NCI-H510A (cell line): ENCODE measurements around the gene VPS13D.

Source experiments
- DNase-seq: peaks from one replicate; lab custom pipeline; 2025; lab: John Stamatoyannopoulos, UW

VPS13D gene

DNA sequence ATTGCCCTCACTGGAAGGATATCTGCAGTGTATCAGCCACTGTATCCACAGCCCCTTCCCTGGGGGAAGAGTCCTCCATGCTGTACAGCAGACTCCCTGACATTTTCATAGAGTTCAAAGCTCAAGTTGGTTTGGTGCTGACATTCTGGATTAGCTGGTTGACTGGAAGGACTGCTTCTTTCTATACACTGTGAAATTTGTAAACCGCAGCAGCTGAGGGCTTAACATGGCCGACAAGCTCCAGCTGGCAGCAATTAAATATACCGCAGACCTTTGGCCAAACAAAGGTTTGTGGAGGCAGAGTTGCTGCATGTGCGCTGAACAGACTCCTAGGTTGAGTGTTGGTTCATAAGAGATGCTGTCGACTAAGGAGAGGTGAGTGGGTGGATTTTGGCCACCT is 261.8 kb downstream of the VPS13D start:
- no peak for DNase-seq

- DNase-seq: no peak
Measured at GRCh38 chr1:12495725-12496124, 265.9 kb downstream of the VPS13D start.

DNA sequence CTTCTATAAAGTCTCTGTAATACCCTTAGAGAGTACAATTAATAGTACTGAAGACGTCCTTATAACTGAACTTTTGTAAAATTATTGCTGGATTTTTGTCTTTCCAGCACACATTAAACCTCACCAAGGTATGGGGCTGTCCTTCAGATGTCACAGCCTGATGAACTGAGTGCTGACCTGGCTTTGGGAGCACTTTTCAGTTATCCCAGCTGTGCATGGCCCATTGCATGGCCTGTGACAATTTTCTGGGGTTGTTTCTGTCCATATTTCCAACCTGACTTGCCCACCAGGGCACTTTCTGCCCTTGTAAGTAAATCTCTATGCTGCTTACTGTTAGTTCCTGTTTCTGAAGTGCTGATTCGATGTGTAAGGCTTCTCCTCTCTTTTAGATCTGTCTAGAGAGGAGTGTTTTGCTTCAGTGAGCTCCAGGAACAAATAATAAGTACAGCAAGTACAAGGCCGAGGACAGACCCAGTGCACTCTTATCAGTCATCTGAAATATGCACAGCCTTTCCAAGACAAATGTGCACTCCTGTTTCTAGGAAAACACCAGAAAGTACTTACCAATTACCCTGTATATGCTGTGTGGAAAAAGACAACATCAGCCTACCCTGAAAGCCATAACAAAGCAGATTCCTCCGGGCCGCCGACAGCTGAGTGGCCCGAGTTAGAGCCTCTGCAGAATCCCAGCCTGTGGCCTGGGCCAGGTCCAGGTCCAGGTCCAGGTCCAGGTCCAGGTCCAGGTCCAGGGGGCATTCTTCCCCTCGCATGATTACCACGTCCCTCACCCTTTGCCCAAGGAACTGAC is 266.5 kb downstream of the VPS13D start:
- DNase-seq: no peak

GRCh38 chr1:12499539-12500240 is 269.9 kb downstream of the VPS13D start:
- no peak for DNase-seq

- DNase-seq: no peak
Measured at GRCh38 chr1:12501661-12502060, 271.8 kb downstream of the VPS13D start.

- no peak for DNase-seq
Measured at GRCh38 chr1:12502336-12503109, 272.7 kb downstream of the VPS13D start.

DNA sequence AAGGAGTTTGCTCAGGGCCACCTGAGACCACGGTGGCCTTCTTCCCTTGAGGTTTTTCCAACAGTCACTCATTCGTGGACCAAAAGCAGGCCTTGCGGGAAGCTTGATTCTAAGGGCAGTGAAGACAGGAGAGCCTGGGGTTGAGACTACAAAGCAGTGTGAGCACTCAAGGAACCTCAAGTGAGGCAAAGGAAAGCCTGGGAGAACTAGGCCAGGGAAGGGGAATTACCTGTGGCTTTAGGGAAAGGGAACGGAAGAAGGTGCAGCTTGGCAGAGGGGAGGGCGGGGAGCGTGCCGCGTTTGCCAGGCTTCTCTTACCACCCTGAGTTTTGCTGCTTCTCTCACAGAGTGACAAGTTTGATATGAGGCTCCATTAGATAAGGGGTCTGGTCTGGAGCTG is 273.9 kb downstream of the VPS13D start:
- DNase-seq: no peak

DNA sequence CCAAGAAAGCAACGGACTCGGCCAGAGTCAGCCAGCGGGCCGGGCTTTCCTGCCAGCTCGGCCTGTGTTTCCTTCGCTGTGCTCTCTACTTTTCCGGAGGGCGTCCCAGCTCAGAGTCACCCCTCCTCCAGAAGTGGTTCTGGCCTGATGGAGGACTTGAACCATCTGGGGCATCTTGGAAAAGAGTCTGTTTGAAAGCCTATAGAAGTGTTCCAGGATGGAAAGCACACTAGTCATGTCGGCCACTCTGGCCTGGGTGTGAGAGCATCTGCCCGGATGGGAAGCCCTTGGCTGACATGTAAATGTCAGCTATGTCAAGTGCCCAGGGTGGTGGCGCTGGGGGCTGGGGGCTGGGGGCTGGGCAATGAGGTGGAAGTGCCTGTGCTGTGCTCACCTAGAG is 274.8 kb downstream of the VPS13D start:
- DNase-seq: no peak

DNA sequence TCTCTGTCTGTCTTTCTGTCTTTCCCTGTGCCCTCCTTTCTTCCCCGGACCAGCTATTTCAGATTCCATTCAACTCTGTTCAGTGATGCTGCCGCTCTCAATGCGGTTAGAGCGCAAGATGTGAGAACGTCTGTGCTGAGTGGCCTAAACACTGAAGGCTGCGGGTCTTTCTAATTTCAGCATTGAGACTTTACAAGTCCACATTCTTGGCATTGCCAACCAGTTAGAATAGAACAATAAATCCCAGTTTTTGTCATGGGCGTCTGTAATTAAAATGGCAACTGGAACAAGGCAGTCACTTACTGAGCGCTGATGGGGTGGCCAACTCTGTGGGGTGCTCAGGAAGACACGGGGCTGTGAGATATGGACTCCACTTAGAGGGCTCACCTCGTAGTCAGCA is 275.4 kb downstream of the VPS13D start:
- no peak for DNase-seq

- no peak for DNase-seq
Measured at GRCh38 chr1:12505639-12506280, 275.9 kb downstream of the VPS13D start.

GRCh38 chr1:12506281-12507280 is 276.8 kb downstream of the VPS13D start:
- no peak for DNase-seq

GRCh38 chr1:12507631-12508030 is 277.8 kb downstream of the VPS13D start:
- DNase-seq: no peak

DNA sequence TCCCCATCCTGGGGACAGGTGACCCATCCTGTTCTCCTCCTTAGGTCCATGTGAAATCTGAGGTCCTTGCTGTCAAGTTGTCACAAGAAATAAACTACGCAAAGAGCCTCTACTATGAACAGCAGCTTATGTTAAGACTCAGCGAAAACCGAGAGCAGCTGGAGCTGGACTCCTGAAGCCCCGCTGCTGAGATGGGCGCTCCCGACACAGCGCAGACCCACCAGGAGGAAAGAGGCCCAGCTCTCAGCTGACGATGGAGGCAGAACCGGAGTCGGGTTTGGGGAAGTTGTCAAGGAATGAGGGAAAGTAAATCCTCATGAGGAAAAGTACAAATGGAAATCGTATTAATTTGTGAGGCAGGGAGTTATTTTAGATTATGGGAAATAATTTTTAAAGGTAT is 279.0 kb downstream of the VPS13D start:
- no peak for DNase-seq

- no peak for DNase-seq
Measured at GRCh38 chr1:12511128-12511484, 281.3 kb downstream of the VPS13D start.

DNA sequence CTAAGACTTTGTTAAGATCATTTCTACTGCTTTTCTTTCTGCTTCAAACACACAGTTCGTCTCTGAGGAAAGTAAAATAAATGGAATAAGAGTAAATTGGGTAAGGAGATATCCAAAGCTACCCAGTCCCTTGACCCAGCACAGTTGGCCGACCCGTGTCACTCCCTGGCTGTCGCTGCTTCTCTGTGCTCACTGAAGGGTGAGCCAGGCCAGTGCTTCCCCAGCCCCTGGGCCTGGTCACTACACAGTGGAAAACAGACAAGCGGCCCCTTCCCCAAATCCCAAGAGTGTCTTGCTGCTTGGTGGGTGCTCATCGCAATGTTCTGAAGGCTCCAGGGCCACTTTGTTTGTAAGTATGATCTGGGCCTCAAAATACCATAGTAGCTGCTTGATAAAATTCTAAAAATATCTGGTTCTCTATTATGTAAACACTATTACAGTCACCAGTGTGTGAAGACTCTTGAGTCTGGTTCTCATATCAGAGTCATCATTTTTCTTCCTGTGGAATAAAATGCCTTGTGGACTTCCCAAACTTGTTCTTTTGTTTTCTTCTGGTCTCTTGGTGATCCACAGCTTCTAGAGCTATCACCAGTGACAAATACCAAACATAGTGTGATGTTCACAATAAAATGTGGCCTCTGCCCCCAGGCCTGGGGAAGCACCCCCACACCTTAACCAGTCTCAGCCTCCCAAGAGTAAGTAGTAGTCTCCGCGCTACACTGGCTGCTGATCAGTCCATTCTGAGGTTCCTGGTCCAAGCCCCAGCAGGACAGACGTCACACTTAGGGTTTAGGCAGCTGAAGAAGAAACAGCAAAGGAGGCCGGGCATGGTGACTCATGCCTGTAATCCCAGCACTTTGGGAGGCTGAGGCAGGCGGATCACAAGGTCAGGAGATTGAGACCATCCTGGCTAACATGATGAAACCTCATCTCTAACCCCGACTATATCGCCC is 282.0 kb downstream of the VPS13D start:
- no peak for DNase-seq

- DNase-seq: no peak
Measured at GRCh38 chr1:12513181-12513580, 283.4 kb downstream of the VPS13D start.

DNA sequence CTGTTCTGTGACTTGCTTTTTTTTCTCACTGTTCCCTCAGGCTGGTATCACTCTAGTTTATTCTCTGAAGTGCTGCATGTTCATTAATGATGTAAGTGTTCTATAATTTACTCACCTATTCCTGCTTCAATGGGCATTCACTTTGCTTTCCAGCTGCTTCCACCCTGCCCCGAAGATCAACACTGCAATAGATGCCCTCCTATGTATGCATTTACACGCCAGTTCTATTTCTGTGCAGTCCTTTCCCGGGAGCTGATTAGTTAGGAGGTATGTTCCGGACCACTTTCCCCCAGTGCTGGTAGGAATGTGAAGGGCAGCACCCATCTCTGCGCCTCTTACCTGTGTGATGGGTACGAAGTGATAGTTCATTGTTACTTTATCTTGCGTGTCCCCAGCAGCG is 284.8 kb downstream of the VPS13D start:
- no peak for DNase-seq

DNA sequence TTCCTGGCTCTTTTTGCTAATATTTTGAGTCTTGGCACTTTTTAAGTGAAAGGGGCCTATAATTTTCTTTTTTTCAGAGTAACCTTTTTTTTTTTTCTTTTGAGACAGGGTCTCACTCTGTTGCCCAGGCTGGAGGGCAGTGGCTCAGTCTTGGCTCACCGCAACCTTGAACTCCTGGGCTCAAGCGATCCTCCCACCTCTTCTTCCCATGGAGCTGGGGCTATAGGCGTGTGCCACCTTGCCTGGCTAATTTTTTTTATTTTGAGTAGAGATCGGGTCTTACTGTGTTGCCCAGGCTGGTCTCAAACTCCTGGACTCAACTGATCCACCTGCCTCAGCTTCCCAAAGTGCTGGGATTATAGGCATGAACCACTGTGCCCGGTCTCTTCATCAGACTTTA is 285.4 kb downstream of the VPS13D start:
- DNase-seq: no peak

- DNase-seq: no peak
Measured at GRCh38 chr1:12516741-12517140, 286.9 kb downstream of the VPS13D start.
